AG04450 (cell line): Measurements from ENCODE around the gene PDZD2. TPM values are rescaled to one million over a fixed set of nuclear protein-coding genes. Genes with fewer than 3 reads are reported as not detected.
A peak's percentile ranks its signal among the peaks of the same experiment; 100 is the strongest.
"Not testable (repeated sequence)": the region's sequence is repeated elsewhere in the genome, so short reads cannot be mapped to it uniquely, and the experiment has no call there.

ENCODE experiments used
- CTCF ChIA-PET: fragments of 300-600, 350-600 bp; formaldehyde crosslinking; extraction: SDS; loops from one replicate; lab custom pipeline; 2022; ENCODE audit warnings: antibody characterized with exemption, inconsistent platforms; lab: Charles Lee
- POLR2A ChIA-PET: fragments of 350-600 bp; formaldehyde crosslinking; extraction: SDS; loops from one replicate; lab custom pipeline; 2021; ENCODE audit warnings: antibody characterized with exemption, inconsistent platforms; lab: Yijun Ruan, JAX
- DNase-seq: peaks from one replicate; pipeline ENCODE4 v3.0.0-alpha.2; 2011; ENCODE audit warnings: low read depth, low spot score
- H3K27ac ChIP-seq: one replicate; pipeline ENCODE4 v1.5.1; 2012; ENCODE audit warnings: low read depth, low read length, control low read depth
- H3K27me3 ChIP-seq: one replicate; pipeline ENCODE4 v1.6.0; 2012; ENCODE audit warnings: low read length; ENCODE audit not compliant: control insufficient read depth, insufficient read depth
- H3K4me3 ChIP-seq: 2 replicates; pipeline ENCODE4 v1.5.1; 2011; ENCODE audit warnings: mild to moderate bottlenecking, low read depth, low read length, control low read depth
- H3K9me3 ChIP-seq: 2 replicates; pipeline ENCODE4 v1.5.1; 2012; ENCODE audit warnings: low read length; ENCODE audit not compliant: control insufficient read depth, insufficient read depth
- CTCF ChIP-seq: IDR thresholded peaks from 2 replicates; pipeline ENCODE4 v1.5.1; 2011; ENCODE audit warnings: low read depth, low read length, control low read depth, inconsistent platforms
- polyA plus RNA-seq: library from polyadenylated mRNA; depleted of rRNA; stranded (reverse); fragments of >200 nt; gene quantifications from 2 replicates; pipeline ENCODE4 v1.2.3, GENCODE V29; 2011

PDZD2 gene
- polyA plus RNA-seq, 1 experiment, result 0.40 TPM

DNA sequence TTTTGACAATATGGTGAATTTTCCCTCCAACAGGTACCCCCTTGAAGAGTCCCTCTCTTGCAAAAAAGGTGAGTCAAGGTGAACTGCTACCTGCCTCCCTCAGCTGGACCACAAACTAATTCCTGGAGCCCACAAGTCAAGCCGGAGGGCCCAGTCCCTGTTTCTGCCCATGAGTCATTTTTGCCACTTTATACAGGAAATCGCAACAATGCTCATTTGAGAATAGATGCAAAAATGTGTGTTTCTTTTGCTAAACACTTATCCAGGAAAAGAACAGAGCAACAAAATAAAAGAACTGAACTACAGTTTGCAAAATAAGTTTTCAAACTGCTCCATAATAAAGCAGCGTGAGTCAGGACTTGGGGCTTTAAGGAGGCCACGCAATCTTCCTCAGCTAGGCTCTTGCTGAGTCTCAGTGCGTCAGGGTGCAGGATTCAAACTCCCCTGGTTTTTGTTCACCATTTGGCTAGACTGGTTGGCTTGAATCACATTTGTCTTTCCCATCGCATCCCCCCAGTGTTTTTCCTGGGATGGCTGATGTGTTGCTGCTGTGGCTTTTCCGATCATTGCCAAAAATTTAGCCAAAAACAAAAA is 432.5 kb downstream of the PDZD2 start:
- ChIA-PET POLR2A (no interaction called here), CTCF (interaction anchor here (2.7 kb wide), 1 partner anchor 247 kb away, joined by 9 read pairs; no protein-coding TSS in a partner anchor)
- DNase-seq, result no peak
- Histone ChIP-seq H3K27me3 (peaks cover 13% of the 10 kb centered on the region), H3K9me3 (no peaks in the 10 kb centered on the region), H3K4me3 (no peak overlapping the region), H3K27ac (no peak overlapping the region)
- no peak for TF ChIP-seq CTCF

- Histone ChIP-seq H3K4me3 (no peak overlapping the region), H3K9me3 (no peaks in the 10 kb centered on the region), H3K27me3 (peaks cover 13% of the 10 kb centered on the region), H3K27ac (no peak overlapping the region)
- no peak for TF ChIP-seq CTCF
- no peak for DNase-seq
- CTCF ChIA-PET, result interaction anchor here (0.6 to 2.7 kb wide), 2 partner anchors 14 to 247 kb away, joined by 4 to 9 read pairs; no protein-coding TSS in a partner anchor
- POLR2A ChIA-PET, result no interaction called here
Measured at GRCh38 chr5:32072054-32072453, 433.1 kb downstream of the PDZD2 start.

GRCh38 chr5:32074401-32074800 is 435.5 kb downstream of the PDZD2 start:
- CTCF ChIA-PET, result interaction anchor here (0.6 to 1.4 kb wide), 4 partner anchors 18 to 252 kb away, joined by 3 to 13 read pairs (median 4); no protein-coding TSS in a partner anchor
- H3K27ac ChIP-seq, result no peak overlapping the region
- H3K27me3 ChIP-seq, result peaks cover 16% of the 10 kb centered on the region
- H3K9me3 ChIP-seq, result no peaks in the 10 kb centered on the region
- TF ChIP-seq CTCF, result no peak
- DNase-seq, result no peak
- POLR2A ChIA-PET, result no interaction called here
- no peak overlapping the region for H3K4me3 ChIP-seq

DNA sequence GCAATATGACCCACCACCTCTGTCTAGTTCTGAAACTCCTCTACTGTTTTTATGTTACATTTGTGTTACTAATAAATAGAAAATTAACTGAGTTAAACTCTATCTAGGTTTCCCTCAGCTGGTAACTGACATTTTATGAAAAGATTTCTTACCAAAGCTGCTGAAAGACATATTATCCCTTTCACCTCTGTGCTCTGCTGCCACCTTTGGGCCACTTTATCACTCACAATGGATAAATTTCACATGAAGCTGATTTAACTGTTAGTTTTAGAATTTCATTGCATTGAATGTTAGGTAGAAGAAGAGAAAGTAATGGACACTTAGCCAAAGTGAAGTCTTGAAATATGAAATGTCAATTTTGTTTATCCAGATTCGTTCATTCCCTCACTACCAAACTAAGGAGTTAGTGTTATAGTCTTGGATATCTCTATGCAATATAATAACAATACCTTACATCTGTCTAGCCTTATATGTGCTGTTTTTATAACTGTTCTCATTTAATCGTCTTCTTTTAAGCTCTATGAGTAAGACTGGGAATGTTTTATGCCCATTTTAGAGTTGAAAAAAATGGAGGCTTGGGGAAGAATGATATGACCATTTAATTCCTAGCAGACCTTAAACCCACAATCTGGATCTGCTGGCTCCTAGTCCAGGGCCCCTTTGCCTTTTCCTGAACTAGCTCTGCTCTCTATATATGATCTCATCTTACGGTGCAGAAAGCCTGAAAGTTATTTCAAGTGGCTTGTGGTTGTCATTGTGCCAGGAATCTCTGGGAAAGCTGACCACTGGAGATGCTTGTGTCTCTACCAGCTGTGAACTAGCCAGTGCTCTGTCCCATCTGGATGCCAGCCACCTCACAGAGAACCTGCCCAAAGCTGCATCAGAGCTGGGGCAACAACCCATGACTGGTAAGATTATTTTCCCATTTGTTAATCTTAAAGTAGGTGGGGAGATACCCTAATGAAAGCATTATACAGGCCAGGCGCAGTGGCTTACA is 438.1 kb downstream of the PDZD2 start:
- POLR2A ChIA-PET, result interaction anchor here (0.6 kb wide), 1 partner anchor 311 kb away, joined by 4 read pairs; no protein-coding TSS in a partner anchor
- CTCF ChIA-PET, result interaction anchor here (0.5 to 1.8 kb wide), 44 partner anchors 8 to 1617 kb away, joined by 3 to 93 read pairs (median 4); partner anchors contain the start of gene PDZD2
- peak; percentile 10 for DNase-seq
- peak; percentile 82 for TF ChIP-seq CTCF
- Histone ChIP-seq H3K27ac (no peak overlapping the region), H3K4me3 (no peak overlapping the region), H3K27me3 (peaks cover 9% of the 10 kb centered on the region), H3K9me3 (no peaks in the 10 kb centered on the region)

- CTCF ChIA-PET, result interaction anchor here (0.6 to 1.7 kb wide), 3 partner anchors 20 to 499 kb away, joined by 3 to 9 read pairs (median 4); no protein-coding TSS in a partner anchor
- H3K27ac ChIP-seq, POLR2A ChIA-PET: not testable (repeated sequence)
Measured at GRCh38 chr5:32078855-32079254, 439.9 kb downstream of the PDZD2 start.

DNA sequence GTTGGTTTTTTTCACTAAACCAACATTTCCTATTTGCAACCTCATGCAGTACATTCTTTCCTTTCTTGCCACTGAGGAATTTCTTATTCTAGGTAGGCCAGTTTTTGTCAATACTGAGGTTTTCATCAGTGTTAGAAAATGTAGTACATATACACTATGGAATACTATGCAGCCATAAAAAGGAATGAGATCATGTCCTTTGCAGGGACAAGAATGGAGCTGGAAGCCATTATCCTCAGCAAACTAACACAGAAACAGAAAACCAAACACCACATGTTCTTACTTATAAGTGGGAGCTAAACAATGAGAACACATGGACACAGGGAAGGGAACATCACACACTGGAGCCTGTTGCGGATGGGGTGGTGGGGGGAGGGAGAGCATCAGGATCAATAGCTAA is 441.6 kb downstream of the PDZD2 start:
- H3K27me3 ChIP-seq, H3K27ac ChIP-seq, POLR2A ChIA-PET, H3K9me3 ChIP-seq, DNase-seq, H3K4me3 ChIP-seq: not testable (repeated sequence)
- CTCF ChIA-PET, result interaction anchor here (0.7 to 0.9 kb wide), 3 partner anchors 264 to 500 kb away, joined by 3 to 4 read pairs (median 3); no protein-coding TSS in a partner anchor

More at GRCh38 chr5:32078855-32079254, 439.9 kb downstream of the PDZD2 start:
- not testable (repeated sequence) for DNase-seq, H3K9me3 ChIP-seq, H3K27me3 ChIP-seq, H3K4me3 ChIP-seq
